ENCODE data around the gene ATG14. TPM values are rescaled to one million over a fixed set of nuclear protein-coding genes. Genes with fewer than 3 reads are reported as not detected.

Gene ATG14
- total and polyA plus RNA-seq, 2 of the 8 experiments (the other 6 are each of a cell fraction or from before 2014, with no cell fraction given), result 4.9 to 10.8 TPM

GRCh38 chr14:55329999-55330710 lies 81.5 kb downstream of the ATG14 start:
- no peak overlapping the region for H2AK5ac ChIP-seq (ENCODE audit: low read depth, low read length)
- H2BK5ac ChIP-seq (ENCODE audit: low read depth, low read length), result no peak overlapping the region
- peaks cover 3% of the 10 kb centered on the region; the same call in 1 of the 2 replicates for H3K79me1 ChIP-seq (ENCODE audit: low read depth, low read length)
- no peak overlapping the region for H4K8ac ChIP-seq (ENCODE audit: extremely low read depth, insufficient read depth, low read length)
- CTCF ChIA-PET (ENCODE audit: partially characterized antibody), result interaction anchor here (1.2 kb wide), 2 partner anchors 61 to 85 kb away, joined by 3 to 4 read pairs; no protein-coding TSS in a partner anchor
- peaks cover 0 to 32% of the 10 kb centered on the region in 2 experiments; a peak in 2 of 4 replicates for H3K79me2 ChIP-seq (ENCODE audit: control insufficient read depth in 1 of 2, insufficient read depth in 2 of 2, low read length in 2 of 2)
- H3K18ac ChIP-seq (ENCODE audit: extremely low read depth, low read length), result no peak overlapping the region
- no peak overlapping the region for H4K91ac ChIP-seq (replicated peaks; ENCODE audit: insufficient read length, low read length)
- no peak overlapping the region for H3K4me3 ChIP-seq (ENCODE audit: extremely low read depth in 1 of 4, insufficient read depth in 2 of 4, low read depth in 3 of 4, low read length in 4 of 4)
- no peak overlapping the region for H2BK20ac ChIP-seq (ENCODE audit: low read length)
- peaks cover 0 to 10% of the 10 kb centered on the region in 2 experiments for H4K20me1 ChIP-seq (replicated peaks in 1 of 2; ENCODE audit: control insufficient read depth in 1 of 2, insufficient read depth in 2 of 2, low read length in 2 of 2)
- H3K56ac ChIP-seq (replicated peaks; ENCODE audit: insufficient read length, low read depth, low read length), result no peak overlapping the region
- H3K9me3 ChIP-seq (ENCODE audit: insufficient read depth in 2 of 2, low read depth in 1 of 2, low read length in 1 of 2), result no peaks in the 10 kb centered on the region
- no peak overlapping the region for H2AFZ ChIP-seq (ENCODE audit: low read length)
- no peaks in the 10 kb centered on the region for H3K27me3 ChIP-seq (replicated peaks in 1 of 4; ENCODE audit: control insufficient read depth in 3 of 4, extremely low read depth in 1 of 4, insufficient read depth in 3 of 4, low read length in 3 of 4)
- H2BK120ac ChIP-seq (replicated peaks; ENCODE audit: low read depth, low read length), result no peak overlapping the region
- FAIRE-seq (no peak), DNase-seq (ENCODE audit: low read depth in 1 of 2, low spot score in 2 of 2) (no peak)
- no peaks in the 10 kb centered on the region; the same call in 1 of the 2 replicates for H3K23me2 ChIP-seq (ENCODE audit: low read depth, low read length)
- H2BK15ac ChIP-seq (ENCODE audit: low read length), result no peak overlapping the region
- H3K27ac ChIP-seq (ENCODE audit: low read depth, low read length), result no peak overlapping the region
- WGBS, 2 experiments (ENCODE audit: extremely low coverage in 1 of 2, insufficient coverage in 1 of 2, insufficient read length in 1 of 2, insufficient replicate concordance in 2 of 2, low coverage in 1 of 2, low lambda C conversion rate in 2 of 2, missing lambda C conversion rate in 1 of 2), result 88% methylated on average over 6 of the region's 6 CpGs; no CpG with 5 or more reads in 1 of the 2 experiments
- no peak overlapping the region for H3K4me2 ChIP-seq (ENCODE audit: insufficient read depth in 1 of 2, low read depth in 2 of 2, low read length in 2 of 2)
- H2BK12ac ChIP-seq (ENCODE audit: low read depth, low read length), result no peak overlapping the region
- no peak overlapping the region for H3K14ac ChIP-seq (ENCODE audit: insufficient read length)
- no peak overlapping the region for H3K9ac ChIP-seq (replicated peaks in 1 of 4; ENCODE audit: extremely low read depth in 1 of 4, low read depth in 3 of 4, low read length in 3 of 4)
- H3K23ac ChIP-seq (ENCODE audit: insufficient read length), result no peak overlapping the region
- no peaks in the 10 kb centered on the region for H3K36me3 ChIP-seq (ENCODE audit: control insufficient read depth in 2 of 4, insufficient read depth in 4 of 4, low read length in 3 of 4)
- H3K4me1 ChIP-seq (replicated peaks in 1 of 4; ENCODE audit: control insufficient read depth in 3 of 4, insufficient read depth in 4 of 4, low read length in 3 of 4), result peaks cover 0 to 11% (median 0%) of the 10 kb centered on the region in 4 experiments; a peak in 1 of 7 replicates
- no peak overlapping the region for H4K5ac ChIP-seq (ENCODE audit: insufficient read length, low read depth, low read length)
- H3K4ac ChIP-seq (replicated peaks; ENCODE audit: insufficient read length, low read depth, low read length), result no peak overlapping the region
- POLR2A ChIA-PET (ENCODE audit: partially characterized antibody), result no interaction called here
- TF ChIP-seq SIX5 (IDR thresholded peaks at IDR 0.05; ENCODE audit: low read depth, low read length) (no peak), POLR2A (IDR thresholded peaks at IDR 0.05; ENCODE audit: control extremely low read depth in 1 of 2, low read depth in 2 of 2, low read length in 2 of 2) (no peak), KDM4A (IDR thresholded peaks at IDR 0.05; ENCODE audit: low read depth, low read length, severe bottlenecking) (no peak), PHF8 (conservative IDR thresholded peaks at IDR 0.05; ENCODE audit: low read depth, low read length) (no peak), ASH2L (IDR thresholded peaks at IDR 0.05; ENCODE audit: low read length) (no peak), MAX (IDR thresholded peaks at IDR 0.05) (no peak), CBX8 (IDR thresholded peaks at IDR 0.05; ENCODE audit: borderline replicate concordance, low read depth, low read length) (no peak), CHD2 (IDR thresholded peaks at IDR 0.05; ENCODE audit: low read length) (no peak), HDAC2 (IDR thresholded peaks at IDR 0.05; ENCODE audit: borderline replicate concordance in 1 of 2, low read depth in 2 of 2, low read length in 2 of 2) (no peak), NANOG (IDR thresholded peaks at IDR 0.05; ENCODE audit: insufficient read depth, low read depth, low read length, poor library complexity, severe bottlenecking) (no peak), EZH2 (IDR thresholded peaks at IDR 0.05; ENCODE audit: low read depth, low read length, severe bottlenecking) (no peak), ATF3 (IDR thresholded peaks at IDR 0.05; ENCODE audit: insufficient read depth, low read depth, low read length) (no peak)

All from H1 (cell line).